Measurements from ENCODE around the gene TASP1. TPM values are rescaled to one million over a fixed set of nuclear protein-coding genes. Genes with fewer than 3 reads are reported as not detected.

Gene TASP1
- total and polyA plus RNA-seq, 2 donors (not counting 1 experiment from before 2014, with no cell fraction given), result 6.4 to 23.9 TPM

GRCh38 chr20:13681248-13682125 lies 42.8 kb upstream of the TASP1 start:
- no peak for ATAC-seq (ENCODE audit: low read depth)
- Histone ChIP-seq H3K27ac (ENCODE audit: low read length in 2 of 2) (no peak overlapping the region), H3K27me3 (replicated peaks in 1 of 4; ENCODE audit: control extremely low read depth in 1 of 4, control insufficient read depth in 3 of 4, insufficient read depth in 4 of 4, low read length in 3 of 4) (no peaks in the 10 kb centered on the region), H3K4me3 (ENCODE audit: control extremely low read depth in 1 of 5, extremely low read depth in 1 of 5, insufficient read depth in 1 of 5, low read depth in 2 of 5, low read length in 4 of 5) (no peak overlapping the region), H3K4me1 (ENCODE audit: control insufficient read depth in 2 of 2, insufficient read depth in 2 of 2, low read length in 2 of 2) (peaks cover 23 to 27% of the 10 kb centered on the region in 2 donors), H3K9me3 (ENCODE audit: control extremely low read depth in 1 of 3, control insufficient read depth in 2 of 3, insufficient read depth in 1 of 3, low read length in 2 of 3) (no peaks in the 10 kb centered on the region), H2AFZ (ENCODE audit: insufficient read depth, low read depth, low read length, poor library complexity, severe bottlenecking) (no peak overlapping the region), H4K20me1 (ENCODE audit: control insufficient read depth, insufficient read depth, low read length, poor library complexity, severe bottlenecking) (no peaks in the 10 kb centered on the region), H3K36me3 (replicated peaks in 1 of 2; ENCODE audit: control extremely low read depth in 1 of 2, control insufficient read depth in 1 of 2, extremely low read depth in 1 of 2, insufficient read depth in 2 of 2, low read length in 1 of 2) (no peaks in the 10 kb centered on the region), H3K4me2 (replicated peaks; ENCODE audit: low read depth, low read length, poor library complexity, severe bottlenecking) (no peak overlapping the region), H3K79me2 (ENCODE audit: control insufficient read depth, insufficient read depth, low read length) (no peaks in the 10 kb centered on the region), H3K9ac (ENCODE audit: low read length) (no peak overlapping the region)
- H3K9me3 Mint-ChIP-seq (ENCODE audit: insufficient read depth), result no peaks in the 10 kb centered on the region
- CTCF ChIA-PET, result no interaction called here
- H3K4me3 Mint-ChIP-seq, result no peak overlapping the region
- H3K27ac Mint-ChIP-seq, result no peak overlapping the region
- intact Hi-C loops (cut with micrococcal nuclease), result no loop called here
- H3K27me3 Mint-ChIP-seq, result no peaks in the 10 kb centered on the region
- POLR2A ChIA-PET, result no interaction called here
- no peak for DNase-seq
- WGBS (ENCODE audit: insufficient coverage), result 91% methylated on average over 3 of the region's 4 CpGs
- peaks cover 25% of the 10 kb centered on the region for H3K4me1 Mint-ChIP-seq
- TF ChIP-seq EZH2 (IDR thresholded peaks at IDR 0.05; ENCODE audit: borderline replicate concordance, insufficient read depth, low read depth, low read length, poor library complexity, severe bottlenecking) (no peak), CTCF (IDR thresholded peaks at IDR 0.05) (no peak)

GRCh38 chr20:13678944-13679343 lies 40.2 kb upstream of the TASP1 start:
- H4K20me1 ChIP-seq (ENCODE audit: control insufficient read depth, insufficient read depth, low read length, poor library complexity, severe bottlenecking), result no peaks in the 10 kb centered on the region
- H3K4me1 ChIP-seq (ENCODE audit: control insufficient read depth in 2 of 2, insufficient read depth in 2 of 2, low read length in 2 of 2), result peaks cover 4 to 6% of the 10 kb centered on the region in 2 donors
- Mint-ChIP-seq H3K27ac (no peak overlapping the region), H3K27me3 (peaks cover 5% of the 10 kb centered on the region), H3K4me1 (peaks cover 6% of the 10 kb centered on the region), H3K4me3 (no peak overlapping the region), H3K9me3 (ENCODE audit: insufficient read depth) (no peaks in the 10 kb centered on the region)
- CTCF ChIA-PET, result interaction anchor here (0.8 kb wide), 1 partner anchor 21 kb away, joined by 4 read pairs; no protein-coding TSS in a partner anchor
- H3K4me3 ChIP-seq (ENCODE audit: control extremely low read depth in 1 of 5, extremely low read depth in 1 of 5, insufficient read depth in 1 of 5, low read depth in 2 of 5, low read length in 4 of 5), result no peak overlapping the region
- H3K9ac ChIP-seq (ENCODE audit: low read length), result no peak overlapping the region
- DNase-seq (no peak), ATAC-seq (ENCODE audit: low read depth) (no peak)
- H3K36me3 ChIP-seq (replicated peaks in 1 of 2; ENCODE audit: control extremely low read depth in 1 of 2, control insufficient read depth in 1 of 2, extremely low read depth in 1 of 2, insufficient read depth in 2 of 2, low read length in 1 of 2), result no peaks in the 10 kb centered on the region
- WGBS (ENCODE audit: insufficient coverage), result no CpG with 5 or more reads among the region's 1 CpG
- no peak overlapping the region for H3K4me2 ChIP-seq (replicated peaks; ENCODE audit: low read depth, low read length, poor library complexity, severe bottlenecking)
- intact Hi-C loops (cut with micrococcal nuclease), result no loop called here
- no peaks in the 10 kb centered on the region for H3K79me2 ChIP-seq (ENCODE audit: control insufficient read depth, insufficient read depth, low read length)
- TF ChIP-seq CTCF (IDR thresholded peaks at IDR 0.05) (no peak), EZH2 (IDR thresholded peaks at IDR 0.05; ENCODE audit: borderline replicate concordance, insufficient read depth, low read depth, low read length, poor library complexity, severe bottlenecking) (no peak)
- no peaks in the 10 kb centered on the region for H3K9me3 ChIP-seq (ENCODE audit: control extremely low read depth in 1 of 3, control insufficient read depth in 2 of 3, insufficient read depth in 1 of 3, low read length in 2 of 3)
- no peak overlapping the region for H2AFZ ChIP-seq (ENCODE audit: insufficient read depth, low read depth, low read length, poor library complexity, severe bottlenecking)
- no peak overlapping the region for H3K27ac ChIP-seq (ENCODE audit: low read length in 2 of 2)
- POLR2A ChIA-PET, result no interaction called here
- no peaks in the 10 kb centered on the region for H3K27me3 ChIP-seq (replicated peaks in 1 of 4; ENCODE audit: control extremely low read depth in 1 of 4, control insufficient read depth in 3 of 4, insufficient read depth in 4 of 4, low read length in 3 of 4)

Measured in B cell (primary cell).